Neural cell (in vitro differentiated cells): ENCODE measurements around the gene OPRL1. TPM values are rescaled to one million over a fixed set of nuclear protein-coding genes. Genes with fewer than 3 reads are reported as not detected.

Source experiments
- H2AFZ ChIP-seq: fragments of 200-600, 300-800 bp; sonication (generic), shearing (Covaris generic); 2 replicates; pipeline ENCODE4 v1.6.0; 2014; ENCODE audit warnings: low read depth, mild to moderate bottlenecking, antibody characterized with exemption, low read length, moderate library complexity
- H3F3A ChIP-seq: fragments of 200-600 bp; shearing (Covaris generic); 2 replicates; pipeline ENCODE4 v1.6.1; 2016; ENCODE audit warnings: mild to moderate bottlenecking, moderate library complexity, mixed read lengths, antibody characterized with exemption, low read length; ENCODE audit not compliant: insufficient read depth, poor library complexity, severe bottlenecking
- H3K27ac ChIP-seq: fragments of 200-600, 300-800 bp; sonication (generic), shearing (Covaris generic); 2 replicates; pipeline ENCODE4 v1.5.1; 2014; ENCODE audit warnings: mild to moderate bottlenecking, low read length, moderate library complexity
- H3K27me3 ChIP-seq: fragments of 300-800, 200-600 bp; sonication (generic), shearing (Covaris generic); 2 replicates; pipeline ENCODE4 v1.6.0; 2014; ENCODE audit warnings: mild to moderate bottlenecking, low read depth, low read length, moderate library complexity; ENCODE audit not compliant: insufficient read depth
- H3K36me3 ChIP-seq: fragments of 300-800, 200-600 bp; sonication (generic), shearing (Covaris generic); 2 replicates; pipeline ENCODE4 v1.5.1; 2014; ENCODE audit warnings: mild to moderate bottlenecking, antibody characterized with exemption, low read length, moderate library complexity; ENCODE audit not compliant: insufficient read depth
- H3K4me2 ChIP-seq: fragments of 300-800, 200-600 bp; sonication (generic), shearing (Covaris generic); 2 replicates; pipeline ENCODE4 v1.6.0; 2014; ENCODE audit warnings: mild to moderate bottlenecking, low read length
- H3K4me3 ChIP-seq: fragments of 300-800, 200-600 bp; sonication (generic), shearing (Covaris generic); 2 replicates; pipeline ENCODE4 v1.5.1; 2014; ENCODE audit warnings: mild to moderate bottlenecking, low read length, moderate library complexity
- H3K79me2 ChIP-seq: fragments of 200-600 bp; shearing (Covaris generic); replicated peaks from 2 replicates; pipeline ENCODE4 v1.6.0; 2014; ENCODE audit warnings: mild to moderate bottlenecking, low read length, moderate library complexity; ENCODE audit not compliant: insufficient read depth
- H3K9ac ChIP-seq: fragments of 300-800, 200-600 bp; sonication (generic), shearing (Covaris generic); 2 replicates; pipeline ENCODE4 v1.6.1; 2016; ENCODE audit warnings: mild to moderate bottlenecking, low read length, mixed read lengths
- H3K9me2 ChIP-seq: fragments of 200-600 bp; shearing (Covaris generic); 2 replicates; pipeline ENCODE4 v1.6.1; 2016; ENCODE audit warnings: mild to moderate bottlenecking, low read length, mixed read lengths; ENCODE audit not compliant: insufficient read depth
- H3K9me3 ChIP-seq: fragments of 200-600, 300-800 bp; sonication (generic), shearing (Covaris generic); 2 replicates; pipeline ENCODE4 v1.6.1; 2016; ENCODE audit warnings: mild to moderate bottlenecking, mixed run types, low read length, moderate library complexity, mixed read lengths
- H4K20me1 ChIP-seq: fragments of 200-600 bp; shearing (Covaris generic); 2 replicates; pipeline ENCODE4 v1.6.1; 2016; ENCODE audit warnings: mild to moderate bottlenecking, mixed run types; ENCODE audit not compliant: insufficient read depth
- EP300 ChIP-seq: fragments of 450-650 bp; conservative IDR thresholded peaks from 2 replicates; pipeline ENCODE4 v1.6.1; 2014; ENCODE audit warnings: antibody characterized with exemption, mild to moderate bottlenecking, moderate library complexity; ENCODE audit not compliant: poor library complexity, severe bottlenecking
- EZH2 ChIP-seq: fragments of 200-600, 300-800 bp; shearing (Covaris generic), sonication (generic); IDR thresholded peaks from 2 replicates; pipeline ENCODE4 v1.6.1; 2014; ENCODE audit warnings: antibody characterized with exemption, low read length, borderline replicate concordance, mild to moderate bottlenecking; ENCODE audit not compliant: insufficient read depth, poor library complexity, severe bottlenecking
- MXI1 ChIP-seq: fragments of 450-650 bp; conservative IDR thresholded peaks from 2 replicates; pipeline ENCODE4 v1.6.1; 2014; ENCODE audit warnings: antibody characterized with exemption, mild to moderate bottlenecking; ENCODE audit not compliant: poor library complexity, severe bottlenecking
- POLR2AphosphoS5 ChIP-seq: IDR thresholded peaks from 2 replicates; pipeline ENCODE4 v1.6.1; 2012
- RAD21 ChIP-seq: fragments of 450-650 bp; conservative IDR thresholded peaks from 2 replicates; pipeline ENCODE4 v1.6.1; 2014; ENCODE audit warnings: antibody characterized with exemption, mild to moderate bottlenecking, moderate library complexity
- SMC3 ChIP-seq: fragments of 450-650 bp; conservative IDR thresholded peaks from 2 replicates; pipeline ENCODE4 v1.6.1; 2014; ENCODE audit warnings: antibody characterized with exemption, mild to moderate bottlenecking, moderate library complexity; ENCODE audit not compliant: poor library complexity
- TAF1 ChIP-seq: IDR thresholded peaks from 2 replicates; pipeline ENCODE4 v1.6.1; 2012; ENCODE audit warnings: low read depth
- polyA plus RNA-seq: library from polyadenylated mRNA; depleted of rRNA; stranded (reverse); fragments of >200 nt; gene quantifications from 2 replicates; pipeline ENCODE4 v1.2.3, GENCODE V29; 2014
- TF ChIP-seq, protein P1 (sequence below): IDR thresholded peaks from 2 replicates; pipeline ENCODE4 v1.6.1; 2012; ENCODE audit warnings: borderline replicate concordance
- TF ChIP-seq, protein P2 (sequence below): fragments of 450-650 bp; IDR thresholded peaks from 2 replicates; pipeline ENCODE4 v1.5.1; 2014; ENCODE audit warnings: antibody characterized with exemption, mild to moderate bottlenecking, moderate library complexity; ENCODE audit not compliant: poor library complexity, severe bottlenecking

The OPRL1 gene
- polyA plus RNA-seq, 1 donor from 2014 or later, result 18.3 TPM

DNA sequence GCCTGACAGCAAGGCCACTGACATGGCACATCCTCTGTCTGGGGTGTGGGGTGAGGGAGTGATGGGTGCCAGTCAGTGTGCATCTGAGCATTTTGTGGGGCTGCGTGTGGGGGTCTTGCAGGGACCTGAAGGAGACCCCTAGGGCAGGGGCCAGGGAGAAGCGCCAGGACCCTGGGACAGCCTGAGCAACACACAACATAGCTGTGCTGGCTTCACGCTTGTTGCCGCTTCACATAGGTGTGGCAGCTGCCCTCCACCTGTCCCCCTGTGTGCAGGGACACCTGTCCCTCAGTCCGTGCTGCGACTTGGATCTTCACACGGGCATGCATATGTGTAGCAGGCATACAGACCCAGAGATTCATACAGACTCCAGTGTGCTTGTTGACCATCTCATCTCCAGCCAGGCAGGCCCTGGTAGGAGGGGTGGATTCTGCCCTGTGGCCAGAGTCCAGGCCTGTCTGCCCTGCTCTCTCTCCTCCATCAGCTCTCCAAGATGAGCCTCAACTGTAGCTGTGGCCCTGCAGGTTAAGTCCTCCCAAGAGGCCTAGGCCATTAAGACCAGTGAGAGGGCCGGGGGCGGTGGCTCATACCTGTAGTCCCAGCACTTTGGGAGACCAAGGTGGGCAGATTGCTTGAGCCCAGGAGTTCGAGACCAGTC is 30.7 kb downstream of the OPRL1 start:
- Histone ChIP-seq H3K9me2 (no peaks in the 10 kb centered on the region), H3K27me3 (no peaks in the 10 kb centered on the region), H3K27ac (no peak overlapping the region), H2AFZ (no peak overlapping the region), H4K20me1 (no peaks in the 10 kb centered on the region), H3K9ac (no peak overlapping the region), H3K36me3 (no peaks in the 10 kb centered on the region), H3F3A (no peaks in the 10 kb centered on the region), H3K4me3 (no peak overlapping the region), H3K4me2 (no peak overlapping the region), H3K79me2 (no peaks in the 10 kb centered on the region), H3K9me3 (no peaks in the 10 kb centered on the region)
- TF ChIP-seq, protein P1, sequence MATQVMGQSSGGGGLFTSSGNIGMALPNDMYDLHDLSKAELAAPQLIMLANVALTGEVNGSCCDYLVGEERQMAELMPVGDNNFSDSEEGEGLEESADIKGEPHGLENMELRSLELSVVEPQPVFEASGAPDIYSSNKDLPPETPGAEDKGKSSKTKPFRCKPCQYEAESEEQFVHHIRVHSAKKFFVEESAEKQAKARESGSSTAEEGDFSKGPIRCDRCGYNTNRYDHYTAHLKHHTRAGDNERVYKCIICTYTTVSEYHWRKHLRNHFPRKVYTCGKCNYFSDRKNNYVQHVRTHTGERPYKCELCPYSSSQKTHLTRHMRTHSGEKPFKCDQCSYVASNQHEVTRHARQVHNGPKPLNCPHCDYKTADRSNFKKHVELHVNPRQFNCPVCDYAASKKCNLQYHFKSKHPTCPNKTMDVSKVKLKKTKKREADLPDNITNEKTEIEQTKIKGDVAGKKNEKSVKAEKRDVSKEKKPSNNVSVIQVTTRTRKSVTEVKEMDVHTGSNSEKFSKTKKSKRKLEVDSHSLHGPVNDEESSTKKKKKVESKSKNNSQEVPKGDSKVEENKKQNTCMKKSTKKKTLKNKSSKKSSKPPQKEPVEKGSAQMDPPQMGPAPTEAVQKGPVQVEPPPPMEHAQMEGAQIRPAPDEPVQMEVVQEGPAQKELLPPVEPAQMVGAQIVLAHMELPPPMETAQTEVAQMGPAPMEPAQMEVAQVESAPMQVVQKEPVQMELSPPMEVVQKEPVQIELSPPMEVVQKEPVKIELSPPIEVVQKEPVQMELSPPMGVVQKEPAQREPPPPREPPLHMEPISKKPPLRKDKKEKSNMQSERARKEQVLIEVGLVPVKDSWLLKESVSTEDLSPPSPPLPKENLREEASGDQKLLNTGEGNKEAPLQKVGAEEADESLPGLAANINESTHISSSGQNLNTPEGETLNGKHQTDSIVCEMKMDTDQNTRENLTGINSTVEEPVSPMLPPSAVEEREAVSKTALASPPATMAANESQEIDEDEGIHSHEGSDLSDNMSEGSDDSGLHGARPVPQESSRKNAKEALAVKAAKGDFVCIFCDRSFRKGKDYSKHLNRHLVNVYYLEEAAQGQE, result no peak
- TF ChIP-seq SMC3, result no peak
- no peak for TF ChIP-seq MXI1
- TF ChIP-seq, protein P2, sequence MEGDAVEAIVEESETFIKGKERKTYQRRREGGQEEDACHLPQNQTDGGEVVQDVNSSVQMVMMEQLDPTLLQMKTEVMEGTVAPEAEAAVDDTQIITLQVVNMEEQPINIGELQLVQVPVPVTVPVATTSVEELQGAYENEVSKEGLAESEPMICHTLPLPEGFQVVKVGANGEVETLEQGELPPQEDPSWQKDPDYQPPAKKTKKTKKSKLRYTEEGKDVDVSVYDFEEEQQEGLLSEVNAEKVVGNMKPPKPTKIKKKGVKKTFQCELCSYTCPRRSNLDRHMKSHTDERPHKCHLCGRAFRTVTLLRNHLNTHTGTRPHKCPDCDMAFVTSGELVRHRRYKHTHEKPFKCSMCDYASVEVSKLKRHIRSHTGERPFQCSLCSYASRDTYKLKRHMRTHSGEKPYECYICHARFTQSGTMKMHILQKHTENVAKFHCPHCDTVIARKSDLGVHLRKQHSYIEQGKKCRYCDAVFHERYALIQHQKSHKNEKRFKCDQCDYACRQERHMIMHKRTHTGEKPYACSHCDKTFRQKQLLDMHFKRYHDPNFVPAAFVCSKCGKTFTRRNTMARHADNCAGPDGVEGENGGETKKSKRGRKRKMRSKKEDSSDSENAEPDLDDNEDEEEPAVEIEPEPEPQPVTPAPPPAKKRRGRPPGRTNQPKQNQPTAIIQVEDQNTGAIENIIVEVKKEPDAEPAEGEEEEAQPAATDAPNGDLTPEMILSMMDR, result no peak
- TF ChIP-seq EZH2, result no peak
- no peak for TF ChIP-seq EP300
- no peak for TF ChIP-seq RAD21
- TF ChIP-seq POLR2AphosphoS5, result no peak
- TF ChIP-seq TAF1, result no peak

DNA sequence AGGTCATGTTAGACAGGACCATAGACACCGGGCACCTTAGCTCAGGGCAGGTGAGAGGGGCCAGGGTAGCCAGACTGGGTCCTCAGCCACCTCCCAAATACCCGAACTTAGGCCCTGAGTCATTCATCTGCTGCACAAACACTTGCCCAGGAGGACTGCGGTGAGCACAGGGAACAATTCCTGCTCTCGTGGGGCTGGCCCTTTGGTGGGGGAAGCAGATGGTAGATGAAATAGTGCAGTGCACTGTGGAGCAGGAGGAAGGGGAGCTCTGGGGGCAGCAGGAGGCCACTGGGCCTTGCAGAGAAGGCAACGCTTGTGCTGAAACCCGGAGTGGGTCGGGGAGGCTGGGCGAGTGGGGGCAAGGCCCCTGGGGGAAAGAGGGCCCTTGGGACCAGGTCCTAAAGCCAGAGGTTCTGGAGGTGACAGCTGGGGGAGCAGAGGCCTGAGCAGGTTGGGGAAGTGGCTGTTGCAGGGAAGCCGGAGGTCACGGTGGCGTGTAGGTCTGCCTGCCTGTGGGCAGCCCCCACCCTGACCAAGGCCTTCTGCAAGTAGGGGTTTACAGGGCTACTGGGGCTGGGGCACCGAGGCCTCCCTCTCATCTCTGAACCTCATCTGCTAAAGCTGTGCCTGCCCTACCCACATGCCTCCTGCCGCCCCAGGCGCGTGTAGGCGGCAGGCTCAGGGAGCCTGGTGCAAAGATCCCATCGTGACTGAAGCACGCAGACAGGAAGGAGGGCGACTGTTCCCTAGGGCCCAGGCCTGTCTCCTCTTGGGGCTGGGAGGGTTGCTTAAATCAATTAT is 32.2 kb downstream of the OPRL1 start:
- Histone ChIP-seq H3K9me2 (no peaks in the 10 kb centered on the region), H3K36me3 (no peaks in the 10 kb centered on the region), H3K27me3 (no peaks in the 10 kb centered on the region), H3K79me2 (no peaks in the 10 kb centered on the region), H3K4me2 (no peak overlapping the region), H2AFZ (no peak overlapping the region), H3K9ac (no peak overlapping the region), H3F3A (no peaks in the 10 kb centered on the region), H3K27ac (no peak overlapping the region), H3K4me3 (no peak overlapping the region), H4K20me1 (no peaks in the 10 kb centered on the region), H3K9me3 (no peaks in the 10 kb centered on the region)
- no peak for TF ChIP-seq EZH2
- no peak for TF ChIP-seq EP300
- no peak for TF ChIP-seq RAD21
- TF ChIP-seq POLR2AphosphoS5, result no peak
- TF ChIP-seq, protein P2, result no peak
- TF ChIP-seq SMC3, result no peak
- TF ChIP-seq TAF1, result no peak
- TF ChIP-seq MXI1, result no peak
- TF ChIP-seq, protein P1, result no peak
